Keratinocyte (primary cell): ENCODE data around the gene MTM1. TPM values are rescaled to one million over a fixed set of nuclear protein-coding genes. Genes with fewer than 3 reads are reported as not detected.

Experiments used
- DNase-seq: peaks from one replicate; pipeline ENCODE4 v3.0.0-alpha.2; 2011; ENCODE audit warnings: low read depth, missing footprints, low spot score
- FAIRE-seq: peaks from 2 replicates; lab custom pipeline; 2011; peaks lifted over from hg19 to GRCh38; lab: Jason Lieb, UNC
- H2AFZ ChIP-seq: 2 replicates; pipeline ENCODE4 v1.6.0; 2012; ENCODE audit warnings: low read length, control low read depth, inconsistent platforms; ENCODE audit not compliant: control insufficient read depth
- H3K27ac ChIP-seq: 2 replicates; pipeline ENCODE4 v1.5.1; 2011; ENCODE audit warnings: low read length; ENCODE audit not compliant: control insufficient read depth, insufficient read depth
- H3K27me3 ChIP-seq: 3 replicates; pipeline ENCODE4 v1.6.0; 2011; ENCODE audit warnings: low read length; ENCODE audit not compliant: control insufficient read depth, insufficient read depth; ENCODE audit errors: extremely low read depth
- H3K36me3 ChIP-seq, 2 experiments: 2 replicates in 1 of 2; 3 replicates in 1 of 2; pipeline ENCODE4 v1.5.1; 2011; ENCODE audit warnings: low read length in 2 of 2, mild to moderate bottlenecking in 1 of 2; ENCODE audit not compliant: control insufficient read depth in 2 of 2, insufficient read depth in 2 of 2; ENCODE audit errors: extremely low read depth in 1 of 2
- H3K4me1 ChIP-seq: 3 replicates; pipeline ENCODE4 v1.5.1; 2011; ENCODE audit warnings: low read length; ENCODE audit not compliant: control insufficient read depth, insufficient read depth; ENCODE audit errors: extremely low read depth
- H3K4me2 ChIP-seq: 3 replicates; pipeline ENCODE4 v1.6.0; 2011; ENCODE audit warnings: low read depth, low read length; ENCODE audit not compliant: control insufficient read depth, insufficient read depth; ENCODE audit errors: extremely low read depth
- H3K4me3 ChIP-seq, 3 experiments: fragments of 200-600 bp in 1 of 3; sonication (generic) in 1 of 3; 2 replicates in 2 of 3; 3 replicates in 1 of 3; pipeline ENCODE4 v1.5.1; 2011 to 2016; ENCODE audit warnings: low read length in 3 of 3, mild to moderate bottlenecking in 3 of 3, control low read depth in 2 of 3, inconsistent platforms in 1 of 3, low read depth in 1 of 3, mixed read lengths in 1 of 3, mixed run types in 1 of 3, moderate library complexity in 1 of 3; ENCODE audit not compliant: control insufficient read depth in 2 of 3, insufficient read depth in 2 of 3; ENCODE audit errors: extremely low read depth in 1 of 3
- H3K79me2 ChIP-seq: 2 replicates; pipeline ENCODE4 v1.6.0; 2012; ENCODE audit warnings: low read length; ENCODE audit not compliant: control insufficient read depth, insufficient read depth
- H3K9ac ChIP-seq: 3 replicates; pipeline ENCODE4 v1.6.0; 2011; ENCODE audit warnings: low read length; ENCODE audit not compliant: control insufficient read depth, insufficient read depth; ENCODE audit errors: extremely low read depth
- H3K9me1 ChIP-seq: 3 replicates; pipeline ENCODE4 v1.6.0; 2011; ENCODE audit warnings: low read length; ENCODE audit not compliant: control insufficient read depth, insufficient read depth; ENCODE audit errors: extremely low read depth
- H3K9me3 ChIP-seq: 2 replicates; pipeline ENCODE4 v1.5.1; 2012; ENCODE audit warnings: low read depth, low read length; ENCODE audit not compliant: control insufficient read depth
- H4K20me1 ChIP-seq: 3 replicates; pipeline ENCODE4 v1.6.0; 2011; ENCODE audit warnings: low read length; ENCODE audit not compliant: control insufficient read depth, insufficient read depth; ENCODE audit errors: extremely low read depth
- EZH2 ChIP-seq: IDR thresholded peaks from one replicate; pipeline ENCODE4 v1.6.1; 2012; ENCODE audit warnings: inconsistent platforms, mild to moderate bottlenecking, low read length, moderate library complexity
- dilution Hi-C: fragments of 300-500 bp; cut with MboI; formaldehyde crosslinking; loops from one replicate; pipeline ENCODE4 v1.7.0; 2020; ENCODE audit warnings: low sequenced_read_pairs; ENCODE audit not compliant: extremely low pct_ligation_motif_present
- polyA plus RNA-seq, 5 experiments: library from polyadenylated mRNA; depleted of rRNA in 3 of 5; stranded (reverse) in 3 of 5; stranded (forward) in 1 of 5; unstranded in 1 of 5; fragments of >200 nt; gene quantifications; 1 replicate in 1 of 5; 2 replicates in 3 of 5; 3 replicates in 1 of 5; pipeline versions ENCODE4 v1.2.1 to v1.2.3, GENCODE V29; 2011 to 2012; ENCODE audit warnings: missing spikeins in 2 of 5, low read depth in 1 of 5, low replicate concordance in 1 of 5
- TF ChIP-seq, protein P1 (sequence below), 3 experiments: IDR thresholded peaks in 1 of 3; conservative IDR thresholded peaks in 1 of 3; optimal IDR thresholded peaks in 1 of 3; 2 replicates in 2 of 3; 3 replicates in 1 of 3; pipeline versions ENCODE3 to v1.5.1; 2011; ENCODE audit warnings: low read length in 3 of 3, mild to moderate bottlenecking in 3 of 3, moderate library complexity in 2 of 3, control low read depth in 1 of 3, inconsistent platforms in 1 of 3; ENCODE audit not compliant: insufficient read depth in 2 of 3; ENCODE audit errors: extremely low read depth in 1 of 3

MTM1 gene
- polyA plus RNA-seq, 1 donor (not counting 4 experiments of a cell fraction or from before 2014, with no cell fraction given), result 13.9 TPM

DNA sequence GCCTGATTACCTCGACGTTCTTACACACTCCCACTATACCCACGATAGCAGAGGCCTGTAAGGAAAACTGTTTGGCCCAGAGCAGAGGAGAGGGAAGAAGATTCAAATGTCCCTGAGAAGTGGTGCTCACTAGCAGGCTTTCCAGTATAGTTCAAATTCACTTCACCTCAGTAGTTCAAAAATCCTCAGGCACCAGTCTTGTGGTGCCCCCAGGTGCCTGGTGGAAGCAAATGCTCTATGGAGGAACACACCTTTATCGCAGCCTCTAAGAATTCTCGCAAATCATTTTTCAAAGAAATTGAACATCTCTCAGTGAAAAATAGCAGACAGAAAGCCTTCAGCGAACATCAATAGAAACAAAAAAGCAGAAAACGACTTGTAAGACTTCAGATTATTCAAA is 112.6 kb downstream of the MTM1 start:
- H3K4me3 ChIP-seq, result no peak overlapping the region
- no peak overlapping the region for H3K27ac ChIP-seq
- DNase-seq (no peak), FAIRE-seq (peak; percentile 23)
- no peaks in the 10 kb centered on the region for H3K36me3 ChIP-seq
- no peaks in the 10 kb centered on the region for H3K9me1 ChIP-seq
- H3K4me1 ChIP-seq, result no peaks in the 10 kb centered on the region
- no peak overlapping the region for H2AFZ ChIP-seq
- H3K9me3 ChIP-seq, result no peaks in the 10 kb centered on the region
- no peaks in the 10 kb centered on the region for H4K20me1 ChIP-seq
- TF ChIP-seq, protein P1, sequence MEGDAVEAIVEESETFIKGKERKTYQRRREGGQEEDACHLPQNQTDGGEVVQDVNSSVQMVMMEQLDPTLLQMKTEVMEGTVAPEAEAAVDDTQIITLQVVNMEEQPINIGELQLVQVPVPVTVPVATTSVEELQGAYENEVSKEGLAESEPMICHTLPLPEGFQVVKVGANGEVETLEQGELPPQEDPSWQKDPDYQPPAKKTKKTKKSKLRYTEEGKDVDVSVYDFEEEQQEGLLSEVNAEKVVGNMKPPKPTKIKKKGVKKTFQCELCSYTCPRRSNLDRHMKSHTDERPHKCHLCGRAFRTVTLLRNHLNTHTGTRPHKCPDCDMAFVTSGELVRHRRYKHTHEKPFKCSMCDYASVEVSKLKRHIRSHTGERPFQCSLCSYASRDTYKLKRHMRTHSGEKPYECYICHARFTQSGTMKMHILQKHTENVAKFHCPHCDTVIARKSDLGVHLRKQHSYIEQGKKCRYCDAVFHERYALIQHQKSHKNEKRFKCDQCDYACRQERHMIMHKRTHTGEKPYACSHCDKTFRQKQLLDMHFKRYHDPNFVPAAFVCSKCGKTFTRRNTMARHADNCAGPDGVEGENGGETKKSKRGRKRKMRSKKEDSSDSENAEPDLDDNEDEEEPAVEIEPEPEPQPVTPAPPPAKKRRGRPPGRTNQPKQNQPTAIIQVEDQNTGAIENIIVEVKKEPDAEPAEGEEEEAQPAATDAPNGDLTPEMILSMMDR (optimal IDR thresholded peaks at IDR 0.05 in 1 of 3, IDR thresholded peaks at IDR 0.05 in 1 of 3, conservative IDR thresholded peaks at IDR 0.05 in 1 of 3; ENCODE audit: extremely low read depth in 1 of 3, insufficient read depth in 2 of 3, low read length in 3 of 3), result peak; percentile 45 to 64 (median 54)
- TF ChIP-seq EZH2, result no peak
- dilution Hi-C loops, result no loop called here
- no peaks in the 10 kb centered on the region for H3K27me3 ChIP-seq
- H3K4me2 ChIP-seq, result no peak overlapping the region
- H3K9ac ChIP-seq, result no peak overlapping the region
- H3K79me2 ChIP-seq, result no peaks in the 10 kb centered on the region

DNA sequence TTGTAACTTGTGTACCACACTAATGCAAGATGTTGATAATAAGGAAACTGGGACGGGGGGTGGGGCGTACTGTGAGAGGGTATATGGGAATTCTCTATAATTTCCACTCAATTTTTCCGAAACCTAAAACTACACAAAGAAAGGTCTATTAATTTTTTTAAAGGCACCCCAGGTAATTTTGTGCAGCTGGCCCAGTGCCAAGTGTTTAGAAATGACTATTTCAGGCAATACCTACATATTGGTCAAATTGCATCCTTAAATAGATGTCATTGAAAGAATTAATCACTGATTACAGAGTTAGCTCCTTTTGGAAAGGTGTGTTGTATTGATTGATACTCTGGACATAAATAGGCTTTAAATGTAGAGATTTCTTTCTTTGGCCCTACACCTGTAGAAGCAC is 114.7 kb downstream of the MTM1 start:
- H3K9me3 ChIP-seq, result no peaks in the 10 kb centered on the region
- FAIRE-seq, result no peak
- H3K9me1 ChIP-seq, result no peaks in the 10 kb centered on the region
- H4K20me1 ChIP-seq, result no peaks in the 10 kb centered on the region
- H2AFZ ChIP-seq, result no peak overlapping the region
- no peaks in the 10 kb centered on the region for H3K79me2 ChIP-seq
- dilution Hi-C loops, result no loop called here
- H3K27me3 ChIP-seq, result no peaks in the 10 kb centered on the region
- no peak overlapping the region for H3K4me2 ChIP-seq
- no peak overlapping the region for H3K27ac ChIP-seq
- TF ChIP-seq, protein P1 (optimal IDR thresholded peaks at IDR 0.05 in 1 of 3, IDR thresholded peaks at IDR 0.05 in 1 of 3, conservative IDR thresholded peaks at IDR 0.05 in 1 of 3; ENCODE audit: extremely low read depth in 1 of 3, insufficient read depth in 2 of 3, low read length in 3 of 3), result no peak
- H3K36me3 ChIP-seq, result no peaks in the 10 kb centered on the region
- H3K4me1 ChIP-seq, result peaks cover 2% of the 10 kb centered on the region
- no peak overlapping the region for H3K4me3 ChIP-seq
- DNase-seq, result no peak
- no peak overlapping the region for H3K9ac ChIP-seq
